Liver (tissue), 9 donors: ENCODE results near the gene ENDOU. TPM values are rescaled to one million over a fixed set of nuclear protein-coding genes. Genes with fewer than 3 reads are reported as not detected.

Experiments
- DNase-seq: peaks from one replicate; pipeline ENCODE4 v3.0.0-alpha.2; 2017; ENCODE audit warnings: low spot score
- H3K27ac ChIP-seq, 2 donors: one replicate each; pipeline ENCODE4 v1.7.0; 2013; ENCODE audit warnings: inconsistent platforms in 2 of 2, low read length in 2 of 2, control low read depth in 1 of 2, low read depth in 1 of 2, mild to moderate bottlenecking in 1 of 2
- H3K27me3 ChIP-seq, 4 donors: one replicate each; pipeline versions ENCODE4 v1.6.1 to v1.7.0; 2013; ENCODE audit warnings: low read length in 3 of 4, inconsistent platforms in 1 of 4, mild to moderate bottlenecking in 1 of 4, moderate library complexity in 1 of 4; ENCODE audit not compliant: control insufficient read depth in 4 of 4, insufficient read depth in 4 of 4
- H3K36me3 ChIP-seq, 4 donors: one replicate each; pipeline versions ENCODE4 v1.6.1 to v1.7.0; 2013; ENCODE audit warnings: low read length in 3 of 4, mild to moderate bottlenecking in 3 of 4, low read depth in 1 of 4, moderate library complexity in 1 of 4; ENCODE audit not compliant: control insufficient read depth in 4 of 4, insufficient read depth in 3 of 4
- H3K4me1 ChIP-seq, 4 donors: one replicate each; pipeline versions ENCODE4 v1.6.1 to v1.7.0; 2013; ENCODE audit warnings: low read length in 3 of 4, mild to moderate bottlenecking in 3 of 4, moderate library complexity in 1 of 4; ENCODE audit not compliant: control insufficient read depth in 4 of 4, insufficient read depth in 4 of 4
- H3K4me3 ChIP-seq, 3 donors: one replicate each; pipeline versions ENCODE4 v1.6.1 to v1.7.0; 2013; ENCODE audit warnings: low read length in 3 of 3, control low read depth in 1 of 3, low read depth in 1 of 3, mild to moderate bottlenecking in 1 of 3
- H3K9ac ChIP-seq, 2 donors: one replicate each; pipeline ENCODE4 v1.7.0; 2013; ENCODE audit warnings: low read length in 2 of 2, mild to moderate bottlenecking in 2 of 2, moderate library complexity in 2 of 2, control low read depth in 1 of 2, low read depth in 1 of 2
- H3K9me3 ChIP-seq, 4 donors: one replicate each; pipeline versions ENCODE4 v1.6.1 to v1.7.0; 2013; ENCODE audit warnings: low read length in 3 of 4; ENCODE audit not compliant: control insufficient read depth in 4 of 4
- EGR1 ChIP-seq, 2 donors: IDR thresholded peaks; 2 replicates each; pipeline ENCODE4 v1.6.1; 2016 to 2018; ENCODE audit warnings: antibody characterized with exemption in 2 of 2, low read depth in 2 of 2
- FOXA1 ChIP-seq: IDR thresholded peaks from 2 replicates; pipeline ENCODE4 v1.6.1; 2016; ENCODE audit warnings: antibody characterized with exemption
- FOXA2 ChIP-seq: IDR thresholded peaks from 2 replicates; pipeline ENCODE4 v1.6.1; 2016; ENCODE audit warnings: antibody characterized with exemption
- GABPA ChIP-seq, 2 donors: IDR thresholded peaks in 1 of 2; conservative IDR thresholded peaks in 1 of 2; 2 replicates each; pipeline ENCODE4 v1.6.1; 2016; ENCODE audit warnings: antibody characterized with exemption in 2 of 2, mild to moderate bottlenecking in 1 of 2, moderate library complexity in 1 of 2
- HNF4A ChIP-seq, 2 donors: conservative IDR thresholded peaks; 2 replicates each; pipeline ENCODE4 v1.6.1; 2016; ENCODE audit warnings: antibody characterized with exemption in 2 of 2, mild to moderate bottlenecking in 2 of 2
- HNF4G ChIP-seq: IDR thresholded peaks from 2 replicates; pipeline ENCODE4 v1.6.1; 2016; ENCODE audit warnings: antibody characterized with exemption
- JUND ChIP-seq, 2 donors: IDR thresholded peaks; 2 replicates each; pipeline ENCODE4 v1.6.1; 2016; ENCODE audit warnings: antibody characterized with exemption in 2 of 2
- NR2F2 ChIP-seq: IDR thresholded peaks from 2 replicates; pipeline ENCODE4 v1.6.1; 2016; ENCODE audit warnings: antibody characterized with exemption
- RAD21 ChIP-seq, 2 donors: IDR thresholded peaks; 2 replicates each; pipeline ENCODE4 v1.6.1; 2016; ENCODE audit warnings: antibody characterized with exemption in 2 of 2, mild to moderate bottlenecking in 2 of 2
- RXRA ChIP-seq, 2 donors: IDR thresholded peaks; 2 replicates each; pipeline ENCODE4 v1.6.1; 2017 to 2018; ENCODE audit warnings: antibody characterized with exemption in 2 of 2, mild to moderate bottlenecking in 1 of 2
- SP1 ChIP-seq: IDR thresholded peaks from 2 replicates; pipeline ENCODE4 v1.6.1; 2018; ENCODE audit warnings: antibody characterized with exemption, mild to moderate bottlenecking
- TAF1 ChIP-seq: conservative IDR thresholded peaks from 2 replicates; pipeline ENCODE4 v1.6.1; 2016; ENCODE audit warnings: antibody characterized with exemption, mild to moderate bottlenecking
- YY1 ChIP-seq: IDR thresholded peaks from 2 replicates; pipeline ENCODE4 v1.6.1; 2016; ENCODE audit warnings: antibody characterized with exemption, mild to moderate bottlenecking
- WGBS: extraction: QIAGEN DNeasy Blood & Tissue Kit; methylation state at CpG from one replicate; pipeline ENCODE4 v1.1.7; 2013; 5-methylcytosine and 5-hydroxymethylcytosine counted together
- polyA plus RNA-seq, 2 donors: library from polyadenylated mRNA; stranded (reverse) in 1 of 2; unstranded in 1 of 2; fragments of 200-250 nt in 1 of 2; fragments of >200 nt in 1 of 2; fragmentation: Nextera tagmentation in 1 of 2; extraction: Ambion mirVana in 1 of 2; gene quantifications; one replicate each; pipeline versions ENCODE4 v1.2.1 to v1.2.3, GENCODE V29; 2013 to 2015
- total RNA-seq, 2 donors: library from RNA; depleted of rRNA; stranded (reverse); fragments of >200 nt; gene quantifications; one replicate each; pipeline ENCODE4 v1.2.3, GENCODE V29; 2014
- TF ChIP-seq, protein P1 (sequence below): fragments of 150-350 bp; IDR thresholded peaks from 2 replicates; pipeline ENCODE4 v1.5.1; 2017; ENCODE audit warnings: improper control_type of control experiment, low read depth, low read length; ENCODE audit not compliant: missing input control
- TF ChIP-seq, protein P2 (sequence below): IDR thresholded peaks from 2 replicates; pipeline ENCODE4 v1.6.1; 2016; ENCODE audit warnings: antibody characterized with exemption
- TF ChIP-seq, protein P3 (sequence below): IDR thresholded peaks from 2 replicates; pipeline ENCODE4 v1.6.1; 2016; ENCODE audit warnings: antibody characterized with exemption
- TF ChIP-seq, protein P4 (sequence below): IDR thresholded peaks from 2 replicates; pipeline ENCODE4 v1.6.1; 2016; ENCODE audit warnings: antibody characterized with exemption, mild to moderate bottlenecking
- TF ChIP-seq, protein P5 (sequence below): IDR thresholded peaks from 2 replicates; pipeline ENCODE4 v1.6.1; 2016; ENCODE audit warnings: antibody characterized with exemption
- donor health status: healthy.
- donor health status: healthy.
- donor health status: healthy.
- donor health status: healthy.
- donor health status: healthy.

Gene ENDOU
- total and polyA plus RNA-seq, 4 donors, result 0.25 TPM; not detected in 3

DNA sequence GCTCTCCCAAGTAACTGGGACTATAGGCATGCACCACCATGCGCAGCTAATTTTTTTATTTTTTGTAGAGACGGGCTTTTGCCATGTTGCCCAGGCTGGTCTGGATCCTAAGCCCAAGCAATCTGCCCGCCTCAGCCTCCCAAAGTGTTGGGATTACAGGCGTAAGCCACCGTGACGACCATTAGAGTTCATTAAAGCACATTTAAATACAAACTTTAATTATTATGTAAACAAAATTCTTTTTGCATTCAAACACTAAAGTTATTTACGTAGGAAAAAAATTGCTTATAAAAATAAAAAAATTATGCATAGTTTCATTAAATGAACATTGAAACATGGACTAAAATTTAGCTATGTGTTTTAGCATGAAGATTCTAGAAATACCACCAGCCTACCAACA is 26.7 kb downstream of the ENDOU start:
- Histone ChIP-seq H3K27ac (no peak overlapping the region), H3K36me3 (peaks cover 2 to 15% (median 14%) of the 10 kb centered on the region in 4 donors)
- TF ChIP-seq, protein P1, sequence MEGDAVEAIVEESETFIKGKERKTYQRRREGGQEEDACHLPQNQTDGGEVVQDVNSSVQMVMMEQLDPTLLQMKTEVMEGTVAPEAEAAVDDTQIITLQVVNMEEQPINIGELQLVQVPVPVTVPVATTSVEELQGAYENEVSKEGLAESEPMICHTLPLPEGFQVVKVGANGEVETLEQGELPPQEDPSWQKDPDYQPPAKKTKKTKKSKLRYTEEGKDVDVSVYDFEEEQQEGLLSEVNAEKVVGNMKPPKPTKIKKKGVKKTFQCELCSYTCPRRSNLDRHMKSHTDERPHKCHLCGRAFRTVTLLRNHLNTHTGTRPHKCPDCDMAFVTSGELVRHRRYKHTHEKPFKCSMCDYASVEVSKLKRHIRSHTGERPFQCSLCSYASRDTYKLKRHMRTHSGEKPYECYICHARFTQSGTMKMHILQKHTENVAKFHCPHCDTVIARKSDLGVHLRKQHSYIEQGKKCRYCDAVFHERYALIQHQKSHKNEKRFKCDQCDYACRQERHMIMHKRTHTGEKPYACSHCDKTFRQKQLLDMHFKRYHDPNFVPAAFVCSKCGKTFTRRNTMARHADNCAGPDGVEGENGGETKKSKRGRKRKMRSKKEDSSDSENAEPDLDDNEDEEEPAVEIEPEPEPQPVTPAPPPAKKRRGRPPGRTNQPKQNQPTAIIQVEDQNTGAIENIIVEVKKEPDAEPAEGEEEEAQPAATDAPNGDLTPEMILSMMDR, result no peak
- TF ChIP-seq FOXA2, result no peak
- TF ChIP-seq, protein P2, sequence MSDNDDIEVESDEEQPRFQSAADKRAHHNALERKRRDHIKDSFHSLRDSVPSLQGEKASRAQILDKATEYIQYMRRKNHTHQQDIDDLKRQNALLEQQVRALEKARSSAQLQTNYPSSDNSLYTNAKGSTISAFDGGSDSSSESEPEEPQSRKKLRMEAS, result no peak
- no peak for TF ChIP-seq GABPA (IDR thresholded peaks at IDR 0.05 in 1 of 2, conservative IDR thresholded peaks at IDR 0.05 in 1 of 2)
- TF ChIP-seq RXRA (IDR thresholded peaks at IDR 0.05), result no peak

DNA sequence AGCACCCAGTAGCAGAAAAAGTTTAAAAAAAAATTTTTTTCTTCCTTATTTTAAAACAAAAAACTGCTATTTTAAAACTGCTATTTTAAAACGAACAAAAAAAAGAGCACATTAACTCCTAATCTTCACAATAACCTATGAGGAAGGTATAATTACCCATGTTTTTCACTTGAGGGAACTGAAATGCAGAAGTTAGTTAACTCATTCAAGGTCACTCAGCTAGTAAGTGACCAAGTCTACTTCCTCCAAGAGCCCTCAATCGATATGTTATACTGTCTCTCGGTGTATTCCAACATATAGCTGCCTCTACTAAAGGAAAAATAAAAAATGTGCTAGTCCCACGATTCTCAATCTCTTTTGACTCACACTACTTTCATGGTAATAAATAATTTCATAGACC is 27.2 kb downstream of the ENDOU start:
- no peak overlapping the region for H3K9ac ChIP-seq
- H3K9me3 ChIP-seq, result no peaks in the 10 kb centered on the region
- no peaks in the 10 kb centered on the region for H3K4me1 ChIP-seq
- peaks cover 2 to 16% (median 15%) of the 10 kb centered on the region in 4 donors for H3K36me3 ChIP-seq
- no peak overlapping the region for H3K4me3 ChIP-seq
- no peak overlapping the region for H3K27ac ChIP-seq
- TF ChIP-seq HNF4A (conservative IDR thresholded peaks at IDR 0.05), result no peak
- TF ChIP-seq, protein P1, result no peak
- no peak for TF ChIP-seq TAF1
- TF ChIP-seq, protein P3, sequence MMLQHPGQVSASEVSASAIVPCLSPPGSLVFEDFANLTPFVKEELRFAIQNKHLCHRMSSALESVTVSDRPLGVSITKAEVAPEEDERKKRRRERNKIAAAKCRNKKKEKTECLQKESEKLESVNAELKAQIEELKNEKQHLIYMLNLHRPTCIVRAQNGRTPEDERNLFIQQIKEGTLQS, result no peak
- TF ChIP-seq NR2F2, result no peak
- TF ChIP-seq EGR1 (IDR thresholded peaks at IDR 0.05; ENCODE audit: low read depth in 2 of 2), result no peak
- no peak for TF ChIP-seq GABPA (IDR thresholded peaks at IDR 0.05 in 1 of 2, conservative IDR thresholded peaks at IDR 0.05 in 1 of 2)
- TF ChIP-seq, protein P2, result no peak
- no peak for TF ChIP-seq HNF4G
- TF ChIP-seq FOXA1, result no peak
- TF ChIP-seq, protein P4, sequence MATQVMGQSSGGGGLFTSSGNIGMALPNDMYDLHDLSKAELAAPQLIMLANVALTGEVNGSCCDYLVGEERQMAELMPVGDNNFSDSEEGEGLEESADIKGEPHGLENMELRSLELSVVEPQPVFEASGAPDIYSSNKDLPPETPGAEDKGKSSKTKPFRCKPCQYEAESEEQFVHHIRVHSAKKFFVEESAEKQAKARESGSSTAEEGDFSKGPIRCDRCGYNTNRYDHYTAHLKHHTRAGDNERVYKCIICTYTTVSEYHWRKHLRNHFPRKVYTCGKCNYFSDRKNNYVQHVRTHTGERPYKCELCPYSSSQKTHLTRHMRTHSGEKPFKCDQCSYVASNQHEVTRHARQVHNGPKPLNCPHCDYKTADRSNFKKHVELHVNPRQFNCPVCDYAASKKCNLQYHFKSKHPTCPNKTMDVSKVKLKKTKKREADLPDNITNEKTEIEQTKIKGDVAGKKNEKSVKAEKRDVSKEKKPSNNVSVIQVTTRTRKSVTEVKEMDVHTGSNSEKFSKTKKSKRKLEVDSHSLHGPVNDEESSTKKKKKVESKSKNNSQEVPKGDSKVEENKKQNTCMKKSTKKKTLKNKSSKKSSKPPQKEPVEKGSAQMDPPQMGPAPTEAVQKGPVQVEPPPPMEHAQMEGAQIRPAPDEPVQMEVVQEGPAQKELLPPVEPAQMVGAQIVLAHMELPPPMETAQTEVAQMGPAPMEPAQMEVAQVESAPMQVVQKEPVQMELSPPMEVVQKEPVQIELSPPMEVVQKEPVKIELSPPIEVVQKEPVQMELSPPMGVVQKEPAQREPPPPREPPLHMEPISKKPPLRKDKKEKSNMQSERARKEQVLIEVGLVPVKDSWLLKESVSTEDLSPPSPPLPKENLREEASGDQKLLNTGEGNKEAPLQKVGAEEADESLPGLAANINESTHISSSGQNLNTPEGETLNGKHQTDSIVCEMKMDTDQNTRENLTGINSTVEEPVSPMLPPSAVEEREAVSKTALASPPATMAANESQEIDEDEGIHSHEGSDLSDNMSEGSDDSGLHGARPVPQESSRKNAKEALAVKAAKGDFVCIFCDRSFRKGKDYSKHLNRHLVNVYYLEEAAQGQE, result no peak
- TF ChIP-seq JUND (IDR thresholded peaks at IDR 0.05), result no peak
- no peak for TF ChIP-seq RAD21 (IDR thresholded peaks at IDR 0.05)
- TF ChIP-seq SP1, result no peak
- TF ChIP-seq YY1, result no peak
- TF ChIP-seq, protein P5, sequence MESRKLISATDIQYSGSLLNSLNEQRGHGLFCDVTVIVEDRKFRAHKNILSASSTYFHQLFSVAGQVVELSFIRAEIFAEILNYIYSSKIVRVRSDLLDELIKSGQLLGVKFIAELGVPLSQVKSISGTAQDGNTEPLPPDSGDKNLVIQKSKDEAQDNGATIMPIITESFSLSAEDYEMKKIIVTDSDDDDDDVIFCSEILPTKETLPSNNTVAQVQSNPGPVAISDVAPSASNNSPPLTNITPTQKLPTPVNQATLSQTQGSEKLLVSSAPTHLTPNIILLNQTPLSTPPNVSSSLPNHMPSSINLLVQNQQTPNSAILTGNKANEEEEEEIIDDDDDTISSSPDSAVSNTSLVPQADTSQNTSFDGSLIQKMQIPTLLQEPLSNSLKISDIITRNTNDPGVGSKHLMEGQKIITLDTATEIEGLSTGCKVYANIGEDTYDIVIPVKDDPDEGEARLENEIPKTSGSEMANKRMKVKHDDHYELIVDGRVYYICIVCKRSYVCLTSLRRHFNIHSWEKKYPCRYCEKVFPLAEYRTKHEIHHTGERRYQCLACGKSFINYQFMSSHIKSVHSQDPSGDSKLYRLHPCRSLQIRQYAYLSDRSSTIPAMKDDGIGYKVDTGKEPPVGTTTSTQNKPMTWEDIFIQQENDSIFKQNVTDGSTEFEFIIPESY, result no peak
- TF ChIP-seq FOXA2, result no peak
- TF ChIP-seq RXRA (IDR thresholded peaks at IDR 0.05), result no peak
- no peak for DNase-seq
- H3K27me3 ChIP-seq, result no peaks in the 10 kb centered on the region
- WGBS, result 87% methylated on average over 4 of the region's 4 CpGs

More for the DNA sequence above, 26.7 kb downstream of the ENDOU start:
- no peak overlapping the region for H3K9ac ChIP-seq
- no peak overlapping the region for H3K4me3 ChIP-seq
- H3K9me3 ChIP-seq, result no peaks in the 10 kb centered on the region
- no peaks in the 10 kb centered on the region for H3K27me3 ChIP-seq
- no peak for DNase-seq
- WGBS, result 97% methylated on average over 7 of the region's 7 CpGs
- no peaks in the 10 kb centered on the region for H3K4me1 ChIP-seq
